GOT3 (cell line): ENCODE results near the gene STK32B.

Source experiments
- DNase-seq: peaks from one replicate; lab custom pipeline; 2025; ENCODE audit warnings: mixed read lengths; lab: John Stamatoyannopoulos, UW

Gene STK32B

DNA sequence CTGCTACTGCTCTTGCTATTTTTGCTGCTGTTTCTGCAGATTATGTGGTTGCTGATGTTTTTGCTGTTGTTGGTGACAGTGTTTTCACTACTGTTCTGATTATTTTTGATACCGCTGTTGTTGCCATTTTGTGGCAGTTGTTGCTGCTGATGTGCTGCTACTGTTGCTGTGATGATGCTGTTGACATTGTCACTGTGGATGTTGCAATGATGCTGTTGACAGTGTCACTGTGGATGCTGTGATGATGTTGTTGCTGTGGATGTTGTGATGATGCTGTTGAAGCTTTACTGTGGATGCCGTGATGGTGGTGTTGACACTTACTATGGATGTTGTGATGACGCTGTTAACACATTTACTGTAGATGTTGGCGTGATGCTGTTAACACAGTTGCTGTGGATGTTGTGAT, 476.8 kb downstream of the STK32B start:
- no peak for DNase-seq

GRCh38 chr4:5532100-5532499, 480.8 kb downstream of the STK32B start:
- DNase-seq, result no peak

GRCh38 chr4:5539584-5539983, 488.3 kb downstream of the STK32B start:
- DNase-seq, result no peak

GRCh38 chr4:5541169-5541568, 489.9 kb downstream of the STK32B start:
- no peak for DNase-seq

- no peak for DNase-seq
Measured at GRCh38 chr4:5543681-5544080, 492.4 kb downstream of the STK32B start.

- no peak for DNase-seq
Measured at GRCh38 chr4:5544762-5545161, 493.5 kb downstream of the STK32B start.

- no peak for DNase-seq
Measured at GRCh38 chr4:5545271-5545670, 494.0 kb downstream of the STK32B start.

- DNase-seq, result no peak
Measured at GRCh38 chr4:5547651-5548249, 496.5 kb downstream of the STK32B start.
